HG03565 (cell line): ENCODE results near the gene CASD1.
A peak's percentile ranks its signal among the peaks of the same experiment; 100 is the strongest.

ENCODE experiments used
- ATAC-seq: cut with Tn5 transposase; IDR thresholded peaks from one replicate; pipeline ENCODE4 v1.9.1; 2021; ENCODE audit warnings: mild to moderate bottlenecking, moderate library complexity; ENCODE audit not compliant: unreplicated experiment

Gene CASD1

GRCh38 chr7:94579470-94579869, 69.9 kb downstream of the CASD1 start:
- ATAC-seq, result no peak

DNA sequence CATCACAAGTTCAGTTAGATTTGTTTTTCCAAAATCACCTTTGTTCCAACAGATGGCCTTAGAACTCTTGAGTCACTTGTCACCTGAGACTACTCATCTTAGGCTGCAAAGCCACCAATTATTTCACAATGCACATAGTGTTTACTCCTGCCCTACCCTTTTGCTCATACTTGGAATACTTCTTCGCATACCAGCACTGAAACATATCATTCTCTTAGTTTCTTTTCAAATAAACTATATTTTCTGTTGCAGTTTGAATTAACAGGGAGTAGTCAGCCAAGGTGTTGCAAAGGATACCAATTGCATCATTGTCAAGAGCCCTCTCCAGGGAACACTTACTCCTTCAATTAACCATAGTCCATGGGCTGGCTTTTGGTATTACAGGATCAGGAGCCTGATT, 71.0 kb downstream of the CASD1 start:
- no peak for ATAC-seq

DNA sequence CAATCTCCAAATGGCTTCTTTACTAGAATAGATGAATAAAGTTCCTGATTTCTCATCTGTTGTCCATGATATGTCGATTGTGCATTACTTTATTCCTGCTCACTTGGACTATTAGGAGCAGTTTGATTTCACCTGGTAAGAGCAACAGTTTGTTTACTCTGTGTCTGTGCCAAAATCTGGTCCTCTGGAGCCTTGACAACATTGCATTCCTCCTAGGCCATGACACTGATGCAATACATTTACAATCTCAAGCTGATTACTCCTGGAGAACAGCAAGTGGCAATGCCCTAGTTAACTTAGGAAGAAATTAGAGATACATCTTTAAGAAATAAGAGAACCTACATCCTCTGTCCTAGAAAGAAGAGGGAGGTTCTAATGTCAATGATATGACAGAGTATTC, 74.5 kb downstream of the CASD1 start:
- ATAC-seq, result no peak

GRCh38 chr7:94588075-94588474, 78.5 kb downstream of the CASD1 start:
- no peak for ATAC-seq

- ATAC-seq, result no peak
These were observed 81.0 kb downstream of the CASD1 start for GRCh38 chr7:94590526-94591162.

DNA sequence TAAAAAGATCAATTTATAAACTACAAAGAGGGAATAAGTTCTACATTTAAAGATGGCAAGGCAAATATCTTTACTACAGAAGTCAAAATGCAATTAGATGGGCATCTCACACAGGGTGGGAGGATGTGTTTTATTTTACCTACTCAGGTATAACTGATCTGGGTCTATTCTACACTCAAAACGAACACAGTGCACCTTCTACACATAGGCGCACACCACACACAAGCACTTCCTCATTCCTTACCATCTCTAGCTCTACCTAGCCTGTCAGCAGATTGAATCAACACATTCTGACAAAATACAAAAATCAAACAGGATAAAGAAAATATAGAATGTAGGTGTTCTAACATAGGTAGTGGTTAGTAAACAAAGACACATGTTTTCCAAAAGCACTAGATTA, 81.6 kb downstream of the CASD1 start:
- peak; percentile 71 for ATAC-seq

DNA sequence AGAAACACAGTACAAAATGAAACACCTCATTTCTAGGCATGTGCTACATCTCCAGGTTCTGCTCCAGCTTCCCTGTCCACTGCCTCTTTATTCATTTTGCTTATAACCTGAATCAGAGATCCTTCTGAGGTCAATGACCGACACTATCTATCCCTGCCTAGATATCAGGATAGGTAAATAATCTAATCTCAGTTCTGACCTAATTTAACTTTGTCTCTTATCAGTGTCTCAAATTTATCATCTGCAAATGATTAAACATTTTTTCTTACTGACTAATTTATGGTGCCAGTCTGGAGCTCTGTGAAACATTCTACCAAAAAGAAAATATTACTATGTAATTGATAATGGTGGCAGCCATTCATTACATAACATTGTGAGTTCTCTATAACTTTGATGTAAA, 85.3 kb downstream of the CASD1 start:
- ATAC-seq, result no peak

DNA sequence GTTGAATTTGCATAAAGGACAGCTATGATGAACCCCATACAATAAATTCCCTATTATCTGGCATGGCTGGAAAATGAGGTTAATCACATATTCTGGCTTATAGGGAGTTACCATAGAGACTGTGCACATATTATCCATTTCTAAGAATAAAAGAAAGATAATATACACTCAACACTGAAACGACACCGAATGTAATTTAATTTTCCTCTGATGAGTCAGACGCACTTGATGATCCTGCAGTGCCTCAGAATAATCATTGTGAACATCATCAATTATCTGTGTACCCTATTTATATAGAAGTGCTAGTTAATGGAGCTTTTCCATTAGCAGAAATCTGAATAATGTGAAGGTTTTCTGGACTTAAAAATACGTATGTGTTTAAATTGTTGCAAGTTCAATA, 86.1 kb downstream of the CASD1 start:
- ATAC-seq, result no peak

- ATAC-seq, result no peak
These were observed 90.7 kb downstream of the CASD1 start for GRCh38 chr7:94600267-94600666.

DNA sequence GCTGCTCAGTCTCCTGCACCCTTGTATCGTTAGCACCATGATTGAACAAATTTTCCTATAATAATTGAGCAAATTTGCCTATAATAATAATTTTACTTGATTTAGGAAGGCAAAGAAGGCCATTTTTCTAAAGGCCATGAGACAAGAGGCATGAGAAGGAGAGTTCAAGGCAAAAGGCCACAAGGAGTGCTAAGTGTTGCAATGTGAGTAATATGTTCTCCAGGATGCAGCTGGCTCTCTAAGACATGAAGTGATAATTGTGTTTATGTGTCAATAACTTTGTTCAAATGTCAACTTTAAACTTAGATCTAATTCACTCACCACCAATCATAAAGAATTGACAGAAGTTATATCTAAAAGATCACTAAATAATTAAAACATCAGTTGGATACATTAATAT, 92.6 kb downstream of the CASD1 start:
- ATAC-seq, result no peak

- peak; percentile 85 for ATAC-seq
These were observed 95.4 kb downstream of the CASD1 start for GRCh38 chr7:94605031-94605430.
